Activated CD4-positive, alpha-beta T cell treated with anti-CD3 and anti-CD28 coated beads for 24 hours (primary cell): ENCODE data around the gene SHISA9.

Experiments
- DNase-seq, 2 donors: peaks; one replicate each; pipeline ENCODE4 v3.0.0-alpha.2; 2020; ENCODE audit warnings: low read depth in 2 of 2

The SHISA9 gene

GRCh38 chr16:13070268-13070667 lies 168.9 kb downstream of the SHISA9 start:
- no peak for DNase-seq

- no peak for DNase-seq
Observed at GRCh38 chr16:13076878-13077277, 175.5 kb downstream of the SHISA9 start.

- no peak for DNase-seq
Observed at GRCh38 chr16:13077816-13078215, 176.4 kb downstream of the SHISA9 start.

GRCh38 chr16:13080531-13080930 lies 179.1 kb downstream of the SHISA9 start:
- DNase-seq, result no peak

- DNase-seq, result no peak
Observed at GRCh38 chr16:13081825-13082331, 180.5 kb downstream of the SHISA9 start.

GRCh38 chr16:13083681-13084080 lies 182.3 kb downstream of the SHISA9 start:
- DNase-seq, result no peak

GRCh38 chr16:13084331-13084730 lies 182.9 kb downstream of the SHISA9 start:
- DNase-seq, result no peak

- DNase-seq, result no peak
Observed at GRCh38 chr16:13093661-13094060, 192.3 kb downstream of the SHISA9 start.

- no peak for DNase-seq
Observed at GRCh38 chr16:13095061-13095460, 193.7 kb downstream of the SHISA9 start.

- no peak for DNase-seq
Observed at GRCh38 chr16:13098536-13098935, 197.1 kb downstream of the SHISA9 start.

GRCh38 chr16:13099822-13100221 lies 198.4 kb downstream of the SHISA9 start:
- DNase-seq, result no peak

- no peak for DNase-seq
Observed at GRCh38 chr16:13100970-13101369, 199.6 kb downstream of the SHISA9 start.

- no peak for DNase-seq
Observed at GRCh38 chr16:13101828-13102227, 200.4 kb downstream of the SHISA9 start.

GRCh38 chr16:13102401-13102800 lies 201.0 kb downstream of the SHISA9 start:
- DNase-seq, result no peak

GRCh38 chr16:13103831-13104530 lies 202.6 kb downstream of the SHISA9 start:
- DNase-seq, result no peak

GRCh38 chr16:13104772-13105171 lies 203.4 kb downstream of the SHISA9 start:
- no peak for DNase-seq

GRCh38 chr16:13105427-13105826 lies 204.0 kb downstream of the SHISA9 start:
- no peak for DNase-seq

GRCh38 chr16:13106464-13106863 lies 205.1 kb downstream of the SHISA9 start:
- no peak for DNase-seq

GRCh38 chr16:13108126-13108525 lies 206.7 kb downstream of the SHISA9 start:
- DNase-seq, result no peak

- no peak for DNase-seq
Observed at GRCh38 chr16:13109171-13109570, 207.8 kb downstream of the SHISA9 start.

GRCh38 chr16:13110124-13110796 lies 208.9 kb downstream of the SHISA9 start:
- DNase-seq, result no peak

GRCh38 chr16:13111747-13112146 lies 210.3 kb downstream of the SHISA9 start:
- DNase-seq, result no peak

GRCh38 chr16:13113741-13114140 lies 212.3 kb downstream of the SHISA9 start:
- no peak for DNase-seq
